Upper lobe of left lung (tissue), 6 donors: Measurements from ENCODE around the gene FOXL3. TPM values are rescaled to one million over a fixed set of nuclear protein-coding genes. Genes with fewer than 3 reads are reported as not detected.

Experiments
- ATAC-seq, 2 donors: fragments of 200-7000 bp; cut with Tn5 transposase; one replicate each; pipeline ENCODE4 v1.9.1; 2022; ENCODE audit warnings: mild to moderate bottlenecking in 2 of 2, moderate library complexity in 2 of 2; ENCODE audit not compliant: low FRiP score in 2 of 2
- DNase-seq, 2 donors: peaks; one replicate each; pipeline ENCODE4 v3.0.0-alpha.2; 2019 to 2020
- H3K27ac ChIP-seq, 4 donors: fragments of 200-600 bp; sonication (generic); one replicate each; pipeline ENCODE4 v1.5.1; 2016 to 2019
- H3K27me3 ChIP-seq, 4 donors: fragments of 200-600 bp; sonication (generic); one replicate each; pipeline ENCODE4 v1.5.1; 2017 to 2019
- H3K36me3 ChIP-seq, 4 donors: fragments of 200-600 bp; sonication (generic); one replicate each; pipeline ENCODE4 v1.5.1; 2016 to 2019
- H3K4me1 ChIP-seq, 4 donors: fragments of 200-600 bp; sonication (generic); one replicate each; pipeline ENCODE4 v1.5.1; 2018 to 2019
- H3K4me3 ChIP-seq, 4 donors: fragments of 200-600 bp; sonication (generic); one replicate each; pipeline ENCODE4 v1.5.1; 2017 to 2019; ENCODE audit warnings: mild to moderate bottlenecking in 2 of 4, moderate library complexity in 1 of 4
- H3K9me3 ChIP-seq, 4 donors: fragments of 200-600 bp; sonication (generic); one replicate each; pipeline ENCODE4 v1.5.1; 2018 to 2019
- CTCF ChIP-seq, 6 experiments: fragments of 450-650 bp in 4 of 6; fragments of 200-600 bp in 2 of 6; sonication (generic) in 2 of 6; IDR thresholded peaks; one replicate each; pipeline ENCODE4 v1.5.1; 2016 to 2019; ENCODE audit warnings: antibody characterized with exemption in 6 of 6
- EP300 ChIP-seq, 4 donors: sonication (generic); formaldehyde crosslinking; IDR thresholded peaks; one replicate each; pipeline ENCODE4 v1.5.1; 2017; ENCODE audit warnings: antibody characterized with exemption in 4 of 4, control low read depth in 2 of 4
- POLR2A ChIP-seq, 4 donors: fragments of 450-650 bp; IDR thresholded peaks; one replicate each; pipeline ENCODE4 v1.5.1; 2016 to 2017; ENCODE audit warnings: antibody characterized with exemption in 4 of 4, mild to moderate bottlenecking in 2 of 4
- POLR2AphosphoS5 ChIP-seq, 2 donors: sonication (generic); formaldehyde crosslinking; IDR thresholded peaks; one replicate each; pipeline ENCODE4 v1.5.1; 2017; ENCODE audit warnings: antibody characterized with exemption in 2 of 2
- WGBS, 2 donors: methylation state at CpG; one replicate each; pipeline ENCODE4 v1.1.5; 2017 to 2018; 5-methylcytosine and 5-hydroxymethylcytosine counted together
- total RNA-seq, 6 donors: library from RNA; depleted of rRNA in 4 of 6; stranded (reverse); fragments of >200 nt in 4 of 6; gene quantifications; one replicate each; pipeline versions ENCODE4 v1.1.0 to v1.2.1, GENCODE V29; 2016 to 2021
- donor health status: DM: no; HTN: no; CAD: no; lungs with moderate emphysema.
- donor health status: DM: no; HTN: yes; CAD: no; lungs with severe emphysema.

The FOXL3 gene
- total RNA-seq, 6 donors from 2014 or later, result not detected

- DNase-seq, result peak in 1 of 2 donors; percentile 14
- Histone ChIP-seq H3K27ac (no peak overlapping the region), H3K27me3 (no peaks in the 10 kb centered on the region), H3K4me3 (no peak overlapping the region), H3K36me3 (no peaks in the 10 kb centered on the region), H3K9me3 (no peaks in the 10 kb centered on the region), H3K4me1 (peaks cover 0 to 9% (median 9%) of the 10 kb centered on the region in 4 donors)
- WGBS, 2 donors, result 91 to 94% methylated on average over 16 of the region's 16 CpGs
- no peak for ATAC-seq
- TF ChIP-seq POLR2A (IDR thresholded peaks at IDR 0.05) (no peak), EP300 (IDR thresholded peaks at IDR 0.05) (no peak), POLR2AphosphoS5 (IDR thresholded peaks at IDR 0.05) (no peak), CTCF (IDR thresholded peaks at IDR 0.05) (no peak)
Observed at GRCh38 chr7:299628-300027, 9.7 kb downstream of the FOXL3 start.

GRCh38 chr7:300048-300447 lies 10.1 kb downstream of the FOXL3 start:
- DNase-seq (peak in 1 of 2 donors; percentile 8), ATAC-seq (no peak)
- Histone ChIP-seq H3K27me3 (no peaks in the 10 kb centered on the region), H3K4me3 (no peak overlapping the region), H3K27ac (no peak overlapping the region), H3K4me1 (peaks cover 0 to 9% (median 9%) of the 10 kb centered on the region in 4 donors), H3K36me3 (no peaks in the 10 kb centered on the region), H3K9me3 (no peaks in the 10 kb centered on the region)
- no peak for TF ChIP-seq POLR2AphosphoS5 (IDR thresholded peaks at IDR 0.05)
- TF ChIP-seq POLR2A (IDR thresholded peaks at IDR 0.05), result no peak
- TF ChIP-seq EP300 (IDR thresholded peaks at IDR 0.05), result no peak
- TF ChIP-seq CTCF (IDR thresholded peaks at IDR 0.05), result no peak
- WGBS, 2 donors, result 86 to 91% methylated on average over 10 of the region's 10 CpGs

GRCh38 chr7:300546-301290 lies 10.7 kb downstream of the FOXL3 start:
- Histone ChIP-seq H3K27me3 (no peaks in the 10 kb centered on the region), H3K27ac (no peak overlapping the region), H3K4me3 (no peak overlapping the region), H3K4me1 (peaks cover 0 to 4% (median 2%) of the 10 kb centered on the region in 4 donors), H3K9me3 (no peaks in the 10 kb centered on the region), H3K36me3 (no peaks in the 10 kb centered on the region)
- WGBS, 2 donors, result 89 to 96% methylated on average over 13 of the region's 13 CpGs
- no peak for TF ChIP-seq POLR2A (IDR thresholded peaks at IDR 0.05)
- no peak for TF ChIP-seq CTCF (IDR thresholded peaks at IDR 0.05)
- no peak for TF ChIP-seq POLR2AphosphoS5 (IDR thresholded peaks at IDR 0.05)
- no peak for TF ChIP-seq EP300 (IDR thresholded peaks at IDR 0.05)
- ATAC-seq (no peak), DNase-seq (peak in 1 of 2 donors; percentile 6)

- Histone ChIP-seq H3K27ac (no peak overlapping the region), H3K4me3 (no peak overlapping the region), H3K9me3 (no peaks in the 10 kb centered on the region), H3K4me1 (no peaks in the 10 kb centered on the region), H3K27me3 (no peaks in the 10 kb centered on the region), H3K36me3 (no peaks in the 10 kb centered on the region)
- ATAC-seq (no peak), DNase-seq (peak; percentile 10 to 59)
- TF ChIP-seq POLR2A (IDR thresholded peaks at IDR 0.05) (no peak), POLR2AphosphoS5 (IDR thresholded peaks at IDR 0.05) (no peak), EP300 (IDR thresholded peaks at IDR 0.05) (no peak), CTCF (IDR thresholded peaks at IDR 0.05) (no peak)
- WGBS, 2 donors, result 90 to 91% methylated on average over 23 to 33 of the region's 34 CpGs
Observed at GRCh38 chr7:301291-302053, 11.5 kb downstream of the FOXL3 start.
